Measurements from ENCODE around the gene SACS.
"Not testable (repeated sequence)": the region's sequence is repeated elsewhere in the genome, so short reads cannot be mapped to it uniquely, and the experiment has no call there.

The SACS gene

GRCh38 chr13:23322353-23323336 is 110.9 kb downstream of the SACS start:
- no peak overlapping the region for H3K4me3 ChIP-seq (ENCODE audit: low read length)
- DNase-seq (ENCODE audit: low read depth, low spot score): no peak

DNA sequence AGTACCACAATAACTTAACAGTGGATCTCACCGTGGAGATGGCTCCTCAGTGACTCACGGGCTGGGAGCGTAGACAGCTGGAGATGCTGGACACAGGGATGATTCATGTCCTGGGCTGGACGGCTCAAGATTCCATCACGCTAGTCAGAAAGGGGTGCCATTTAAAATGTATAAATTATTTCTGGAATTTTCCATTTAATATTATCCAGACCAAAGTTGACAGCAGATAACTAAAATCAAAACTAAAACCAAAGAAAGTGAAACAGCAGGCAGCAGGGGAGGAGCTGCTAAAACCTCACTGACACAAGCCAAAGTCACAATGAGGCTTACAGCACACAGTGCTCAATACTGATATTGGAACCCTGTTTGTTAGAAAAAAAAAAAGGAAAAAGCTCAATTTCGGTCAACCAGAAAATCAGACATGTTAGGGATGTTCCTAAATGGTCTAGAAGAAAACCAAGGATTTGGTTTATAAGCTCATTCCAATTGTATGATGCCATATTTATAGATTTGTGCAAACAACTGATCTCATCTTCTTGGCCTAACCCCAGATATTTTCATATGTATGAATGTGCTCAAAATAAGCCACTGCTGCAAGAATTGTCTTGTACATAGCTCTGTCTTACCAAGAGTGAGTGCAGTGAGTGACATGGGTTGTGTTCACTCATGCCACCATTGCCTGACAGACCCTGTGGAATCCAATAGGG is 111.8 kb downstream of the SACS start:
- no peak for DNase-seq (ENCODE audit: low read depth, low spot score)
- H3K4me3 ChIP-seq (ENCODE audit: low read length): no peak overlapping the region

- no peak for DNase-seq (ENCODE audit: low read depth, low spot score)
- no peak overlapping the region for H3K4me3 ChIP-seq (ENCODE audit: low read length)
Observed at GRCh38 chr13:23320926-23321534, 112.5 kb downstream of the SACS start.

- DNase-seq (ENCODE audit: low read depth, low spot score): no peak
- H3K4me3 ChIP-seq (ENCODE audit: low read length): no peak overlapping the region
Observed at GRCh38 chr13:23319883-23320224, 113.6 kb downstream of the SACS start.

GRCh38 chr13:23314837-23315236 is 118.7 kb downstream of the SACS start:
- not testable (repeated sequence) for H3K4me3 ChIP-seq (ENCODE audit: low read length); DNase-seq (ENCODE audit: low read depth, low spot score)

GRCh38 chr13:23292586-23292985 is 140.9 kb downstream of the SACS start:
- DNase-seq (ENCODE audit: low read depth, low spot score): no peak
- H3K4me3 ChIP-seq (ENCODE audit: low read length): no peak overlapping the region

- DNase-seq (ENCODE audit: low read depth, low spot score): no peak
- no peak overlapping the region for H3K4me3 ChIP-seq (ENCODE audit: low read length)
Observed at GRCh38 chr13:23289917-23290357, 143.6 kb downstream of the SACS start.

- no peak for DNase-seq (ENCODE audit: low read depth, low spot score)
- no peak overlapping the region for H3K4me3 ChIP-seq (ENCODE audit: low read length)
Observed at GRCh38 chr13:23288995-23289394, 144.5 kb downstream of the SACS start.

GRCh38 chr13:23288564-23288963 is 144.9 kb downstream of the SACS start:
- no peak for DNase-seq (ENCODE audit: low read depth, low spot score)
- H3K4me3 ChIP-seq (ENCODE audit: low read length): no peak overlapping the region

DNA sequence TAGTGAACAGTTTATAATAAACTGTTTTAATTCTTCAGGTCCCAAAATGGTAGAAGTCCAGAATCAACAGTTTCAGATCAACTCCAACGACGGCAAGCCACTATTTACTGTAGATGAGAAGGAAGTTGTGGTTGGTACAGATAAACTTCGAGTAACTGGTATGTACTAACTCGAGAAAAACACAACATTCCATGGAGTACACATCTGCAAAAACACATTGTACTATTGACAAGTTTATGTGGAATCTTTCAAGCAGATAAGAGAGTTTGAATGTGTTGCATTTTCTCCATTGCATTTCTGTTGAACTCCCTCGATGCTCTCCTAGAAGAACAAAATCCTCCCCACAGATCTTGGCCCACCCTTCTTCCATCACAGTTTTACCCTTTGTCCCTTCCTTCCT is 154.2 kb downstream of the SACS start:
- H3K4me3 ChIP-seq (ENCODE audit: low read length): no peak overlapping the region
- no peak for DNase-seq (ENCODE audit: low read depth, low spot score)

All from Jurkat, Clone E6-1 (cell line).